IPS-20b (cell line): Measurements from ENCODE around the gene FBN1.

Experiments used
- H3K27ac ChIP-seq: one replicate; pipeline ENCODE4 v1.5.1; 2013; ENCODE audit warnings: low read length
- H3K27me3 ChIP-seq: 2 replicates; pipeline ENCODE4 v1.6.1; 2013; ENCODE audit warnings: mild to moderate bottlenecking, low read length, inconsistent platforms; ENCODE audit not compliant: insufficient read depth
- H3K36me3 ChIP-seq: 2 replicates; pipeline ENCODE4 v1.6.1; 2013; ENCODE audit warnings: low read depth, mild to moderate bottlenecking, inconsistent platforms, low read length, moderate library complexity; ENCODE audit not compliant: insufficient read depth
- H3K4me1 ChIP-seq: 2 replicates; pipeline ENCODE4 v1.6.1; 2013; ENCODE audit warnings: mild to moderate bottlenecking, control low read depth, inconsistent platforms, low read length, moderate library complexity; ENCODE audit not compliant: insufficient read depth
- H3K4me3 ChIP-seq: 2 replicates; pipeline ENCODE4 v1.5.1; 2013; ENCODE audit warnings: mild to moderate bottlenecking, low read length, inconsistent platforms
- H3K9ac ChIP-seq: 2 replicates; pipeline ENCODE4 v1.6.1; 2013; ENCODE audit warnings: low read depth, mild to moderate bottlenecking, inconsistent platforms, low read length, moderate library complexity
- H3K9me3 ChIP-seq: 2 replicates; pipeline ENCODE4 v1.6.1; 2013; ENCODE audit warnings: mild to moderate bottlenecking, low read depth, low read length, inconsistent platforms; ENCODE audit not compliant: insufficient read depth

The FBN1 gene

GRCh38 chr15:48365575-48365974 lies 279.9 kb downstream of the FBN1 start:
- no peak overlapping the region for H3K27ac ChIP-seq
- no peaks in the 10 kb centered on the region for H3K36me3 ChIP-seq
- H3K4me1 ChIP-seq, result no peaks in the 10 kb centered on the region
- no peak overlapping the region for H3K9ac ChIP-seq
- no peaks in the 10 kb centered on the region for H3K27me3 ChIP-seq
- H3K4me3 ChIP-seq, result no peak overlapping the region
- no peaks in the 10 kb centered on the region for H3K9me3 ChIP-seq

GRCh38 chr15:48363474-48363873 lies 282.0 kb downstream of the FBN1 start:
- H3K27me3 ChIP-seq, result no peaks in the 10 kb centered on the region

GRCh38 chr15:48361685-48362084 lies 283.8 kb downstream of the FBN1 start:
- no peak overlapping the region for H3K9ac ChIP-seq
- no peaks in the 10 kb centered on the region for H3K27me3 ChIP-seq
- H3K4me1 ChIP-seq, result no peaks in the 10 kb centered on the region; the same call in 1 of the 2 replicates
- no peaks in the 10 kb centered on the region for H3K9me3 ChIP-seq
- no peak overlapping the region for H3K4me3 ChIP-seq
- no peaks in the 10 kb centered on the region for H3K36me3 ChIP-seq
- H3K27ac ChIP-seq, result no peak overlapping the region

More at GRCh38 chr15:48363474-48363873, 282.0 kb downstream of the FBN1 start:
- Histone ChIP-seq H3K4me1 (no peaks in the 10 kb centered on the region; the same call in 1 of the 2 replicates), H3K36me3 (no peaks in the 10 kb centered on the region), H3K27ac (no peak overlapping the region), H3K4me3 (no peak overlapping the region), H3K9me3 (no peaks in the 10 kb centered on the region), H3K9ac (no peak overlapping the region)

GRCh38 chr15:48360841-48361240 lies 284.7 kb downstream of the FBN1 start:
- H3K4me3 ChIP-seq, result no peak overlapping the region
- no peaks in the 10 kb centered on the region for H3K27me3 ChIP-seq
- H3K36me3 ChIP-seq, result no peaks in the 10 kb centered on the region
- H3K9ac ChIP-seq, result no peak overlapping the region
- H3K4me1 ChIP-seq, result no peaks in the 10 kb centered on the region; the same call in 1 of the 2 replicates
- no peak overlapping the region for H3K27ac ChIP-seq
- no peaks in the 10 kb centered on the region for H3K9me3 ChIP-seq
